CD4-positive, alpha-beta T cell treated with Interleukin-6 for 4 hours (primary cell): ENCODE data around the gene RPS6KL1.
A peak's percentile ranks its signal among the peaks of the same experiment; 100 is the strongest.

Source experiments
- DNase-seq: peaks from one replicate; pipeline ENCODE4 v3.0.0-alpha.2; 2020; ENCODE audit warnings: mixed read lengths

The RPS6KL1 gene

GRCh38 chr14:74951443-74952179, 28.6 kb upstream of the RPS6KL1 start:
- DNase-seq: no peak

DNA sequence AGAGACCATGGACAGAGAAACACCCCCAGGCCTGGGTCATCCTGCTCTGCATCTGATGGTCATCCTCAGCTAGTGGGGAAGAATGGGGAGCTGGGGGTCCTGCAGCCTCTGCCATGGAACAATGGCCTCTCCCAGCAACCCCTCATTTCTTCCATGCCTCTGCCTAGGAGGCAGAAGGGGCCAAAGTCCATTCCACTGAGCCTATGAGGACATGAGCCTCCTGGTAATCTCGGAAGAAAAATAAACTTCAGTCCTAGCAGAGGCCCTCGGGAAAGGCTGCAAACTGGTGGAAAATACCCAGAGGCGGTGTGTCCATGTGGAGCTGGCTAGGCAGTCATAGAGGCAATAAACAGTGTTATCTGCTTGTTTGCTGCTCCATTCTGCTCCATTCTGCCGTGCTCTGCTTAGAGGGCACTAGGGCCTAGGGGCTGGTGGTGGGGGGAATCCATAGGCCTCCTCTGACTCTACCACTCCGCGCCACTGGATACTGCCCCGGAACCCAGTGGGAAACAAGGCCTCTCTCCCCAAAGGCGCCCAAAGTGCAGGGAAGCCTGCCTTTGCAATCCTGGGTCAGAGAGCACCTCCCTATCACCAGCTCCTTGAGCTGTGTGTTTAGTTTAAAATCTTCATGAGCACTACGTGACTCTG, 27.9 kb upstream of the RPS6KL1 start:
- DNase-seq: no peak

DNA sequence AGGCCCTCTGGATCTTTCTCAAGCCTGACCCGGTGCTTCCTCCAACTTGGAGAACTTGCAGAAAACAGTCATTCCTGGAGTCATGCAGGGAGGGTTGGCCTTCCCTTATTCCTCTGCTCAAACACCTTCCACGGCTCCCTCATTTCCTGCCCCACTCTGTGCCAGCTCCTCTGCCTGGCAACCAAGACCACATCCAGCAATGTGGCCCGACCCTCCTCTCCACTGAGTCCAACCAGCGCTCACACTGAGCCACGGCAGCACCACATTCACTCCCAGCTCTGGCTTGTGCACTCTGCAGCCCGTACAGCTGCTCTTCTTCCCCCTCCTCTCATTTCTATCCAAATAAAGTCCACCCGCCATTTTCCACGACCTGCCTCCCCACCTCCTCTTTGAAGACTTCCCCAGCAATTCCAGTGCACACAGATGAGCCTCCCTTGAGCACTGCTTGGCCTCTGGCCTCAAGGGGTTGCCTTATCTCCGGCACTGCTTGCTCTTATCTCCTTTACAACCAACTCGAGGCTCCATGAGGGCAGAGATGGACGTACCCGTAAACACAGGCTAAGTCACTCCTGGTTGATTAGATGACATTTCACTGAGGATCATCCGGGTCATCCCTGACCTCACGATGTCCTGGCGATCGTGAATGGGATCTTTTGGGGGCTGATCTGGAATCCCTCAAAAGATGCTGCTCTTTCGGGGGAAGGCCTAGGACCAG, 27.0 kb upstream of the RPS6KL1 start:
- DNase-seq: no peak

- no peak for DNase-seq
These were observed 26.1 kb upstream of the RPS6KL1 start for GRCh38 chr14:74949191-74949601.

DNA sequence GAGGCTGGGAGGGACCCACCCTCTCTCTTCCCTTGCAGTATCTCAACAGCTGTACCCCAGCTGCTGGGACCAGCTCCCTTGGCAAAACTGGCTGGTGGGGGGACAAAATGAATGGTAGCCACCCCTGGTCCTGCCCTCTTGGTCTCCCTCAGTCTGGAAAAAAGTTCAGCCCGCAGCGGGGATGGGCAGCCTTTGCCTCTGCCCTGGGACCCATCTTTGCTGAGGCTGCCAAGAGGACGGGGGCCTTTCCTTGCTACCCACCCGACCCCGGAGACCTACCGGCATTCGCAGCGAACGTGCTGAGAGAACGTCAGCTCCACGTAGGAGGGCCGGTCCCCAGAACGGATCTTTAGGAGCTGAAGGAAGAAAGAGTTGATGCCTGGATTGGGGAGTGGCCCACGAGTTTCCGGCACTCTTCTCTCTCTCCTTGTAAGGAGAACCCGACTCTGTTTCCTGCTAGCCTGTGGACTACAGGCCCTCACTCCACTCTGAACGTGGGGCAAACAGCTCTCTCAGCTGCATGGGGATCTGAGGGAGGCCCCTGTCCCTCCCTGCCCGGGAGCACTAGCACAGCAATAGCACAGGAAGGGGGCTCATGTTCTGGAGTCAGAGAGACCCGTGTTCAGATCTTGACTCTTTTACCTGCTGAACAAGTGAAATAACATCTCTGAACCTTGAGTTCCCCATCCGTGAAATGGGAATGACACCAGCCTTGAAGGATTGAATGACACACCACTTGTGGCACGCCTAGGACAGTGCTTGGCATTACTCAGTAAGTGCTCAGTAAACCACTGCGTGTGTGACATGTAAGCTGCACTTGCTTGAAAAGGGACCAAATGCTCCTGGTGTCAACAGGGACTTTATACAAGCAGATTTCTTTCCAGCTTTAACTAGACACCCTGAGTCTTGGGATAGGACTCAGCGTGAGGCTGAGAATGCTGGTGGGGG, 25.4 kb upstream of the RPS6KL1 start:
- no peak for DNase-seq

- no peak for DNase-seq
These were observed 24.5 kb upstream of the RPS6KL1 start for GRCh38 chr14:74947353-74948227.

GRCh38 chr14:74946659-74947281, 23.7 kb upstream of the RPS6KL1 start:
- DNase-seq: no peak

GRCh38 chr14:74945852-74946658, 23.0 kb upstream of the RPS6KL1 start:
- DNase-seq: peak; percentile 83

DNA sequence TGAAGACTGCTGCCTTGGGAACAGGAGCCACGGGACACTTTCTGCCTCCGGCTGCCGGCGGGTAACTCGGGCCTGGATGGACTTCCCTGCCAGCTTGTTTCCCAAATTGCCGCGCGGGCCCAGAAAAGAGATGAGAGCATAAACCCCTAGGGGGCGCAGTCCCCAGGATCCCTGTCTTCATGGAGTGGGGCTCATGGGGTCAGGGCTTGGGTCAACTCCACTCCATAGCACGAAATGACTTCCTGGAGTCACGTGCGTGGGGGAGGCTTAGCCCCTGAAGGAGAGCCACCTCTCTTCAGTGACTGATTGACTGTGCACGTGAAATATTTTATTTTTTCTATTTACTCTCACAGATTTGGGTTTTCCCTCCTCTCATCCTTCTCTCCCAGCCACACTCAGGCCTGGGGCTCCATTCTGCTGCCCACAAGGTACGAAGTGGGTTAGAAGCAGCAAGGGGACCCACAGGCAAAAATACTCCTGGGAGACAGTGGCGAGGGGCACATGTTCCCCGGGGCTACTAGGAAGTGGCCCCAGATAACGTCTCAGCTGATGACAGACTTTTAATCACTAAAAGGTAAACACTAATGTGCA, 22.3 kb upstream of the RPS6KL1 start:
- DNase-seq: peak; percentile 35

DNA sequence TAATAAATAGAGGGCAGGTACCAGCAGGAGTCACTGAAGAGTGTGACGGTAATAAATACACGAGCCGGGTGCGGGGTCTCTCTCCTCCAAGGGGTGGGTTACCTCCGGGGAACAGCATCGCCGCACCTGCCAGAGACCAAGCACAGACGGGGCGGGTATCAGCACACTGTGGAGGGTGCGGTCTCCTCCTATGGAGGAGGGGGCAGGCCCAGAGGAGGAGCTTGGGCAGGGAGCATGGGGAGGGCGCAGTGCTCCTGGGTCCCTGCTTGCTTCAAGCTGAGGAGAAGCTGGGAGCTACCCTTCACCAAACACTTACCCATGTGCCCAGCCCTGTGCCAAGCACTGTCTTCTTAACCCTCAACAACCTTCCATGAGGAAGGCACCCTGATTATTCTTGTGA, 19.5 kb upstream of the RPS6KL1 start:
- no peak for DNase-seq

DNA sequence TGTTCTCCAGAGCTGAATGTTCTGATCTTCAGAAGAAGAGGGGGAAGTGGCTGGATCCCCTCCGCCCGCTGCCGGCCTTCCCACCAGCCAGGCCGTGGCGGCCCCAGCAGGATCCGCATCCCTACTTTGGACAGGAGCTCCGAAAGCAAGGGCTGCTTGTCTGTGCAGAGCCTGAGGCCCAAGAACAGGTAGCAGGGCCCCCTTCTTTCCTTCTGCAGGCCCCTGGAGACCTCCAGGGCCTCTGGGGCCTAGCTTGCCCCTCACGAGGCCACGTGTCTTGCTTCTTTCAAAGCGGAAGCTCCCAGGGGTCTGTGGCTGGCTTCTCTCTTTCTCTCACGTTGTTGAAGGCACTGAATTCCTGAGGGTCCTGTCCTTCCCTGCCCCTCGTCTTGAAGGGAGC, 19.1 kb upstream of the RPS6KL1 start:
- DNase-seq: no peak

GRCh38 chr14:74941676-74942097, 18.6 kb upstream of the RPS6KL1 start:
- DNase-seq: peak; percentile 71

GRCh38 chr14:74940956-74941565, 18.0 kb upstream of the RPS6KL1 start:
- DNase-seq: no peak

DNA sequence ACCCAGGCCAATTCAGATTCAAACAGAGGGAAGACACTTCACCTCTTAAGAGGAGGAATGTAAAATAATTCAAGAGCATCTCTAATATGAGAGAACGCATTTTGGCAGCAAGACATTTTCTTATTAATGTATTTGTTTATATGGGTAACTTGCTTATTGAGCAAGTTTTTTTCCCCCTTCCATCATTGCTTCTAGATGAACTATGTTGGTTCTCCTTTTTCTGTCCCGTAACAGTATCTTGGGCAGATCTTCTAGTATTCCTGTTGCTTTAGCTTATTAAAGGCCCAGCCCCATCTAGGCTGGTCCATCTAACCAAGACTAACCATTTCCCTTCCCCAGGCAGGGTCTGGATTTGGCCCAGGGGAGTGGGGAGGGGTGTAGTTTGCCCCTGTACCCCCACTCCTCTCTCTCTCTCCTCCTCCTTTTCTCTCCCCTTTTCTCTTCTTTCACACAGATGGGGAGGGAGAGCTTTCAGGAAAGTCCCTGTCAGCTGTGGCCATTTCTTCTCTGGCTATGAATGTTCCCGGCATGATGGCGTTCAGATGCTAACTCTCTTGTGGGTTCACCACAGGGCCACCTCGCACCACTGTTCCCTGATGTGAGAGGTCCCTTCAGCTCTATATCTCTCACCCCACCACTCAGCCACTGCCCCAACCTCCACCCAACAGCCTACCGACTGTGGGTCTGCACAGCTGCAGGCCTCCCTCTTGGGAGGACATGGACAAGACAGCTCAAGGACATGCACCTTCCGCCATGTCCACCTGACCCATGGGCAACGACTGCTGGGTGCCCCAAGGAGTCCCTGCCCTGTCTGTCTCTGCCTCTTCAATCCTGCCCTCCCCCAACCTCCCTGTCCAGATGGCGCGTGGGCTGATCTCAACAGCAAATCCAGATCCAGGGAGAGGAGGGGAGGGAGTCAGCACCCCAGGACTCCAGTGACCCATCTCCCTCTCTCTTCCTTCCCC, 15.8 kb upstream of the RPS6KL1 start:
- DNase-seq: no peak

DNA sequence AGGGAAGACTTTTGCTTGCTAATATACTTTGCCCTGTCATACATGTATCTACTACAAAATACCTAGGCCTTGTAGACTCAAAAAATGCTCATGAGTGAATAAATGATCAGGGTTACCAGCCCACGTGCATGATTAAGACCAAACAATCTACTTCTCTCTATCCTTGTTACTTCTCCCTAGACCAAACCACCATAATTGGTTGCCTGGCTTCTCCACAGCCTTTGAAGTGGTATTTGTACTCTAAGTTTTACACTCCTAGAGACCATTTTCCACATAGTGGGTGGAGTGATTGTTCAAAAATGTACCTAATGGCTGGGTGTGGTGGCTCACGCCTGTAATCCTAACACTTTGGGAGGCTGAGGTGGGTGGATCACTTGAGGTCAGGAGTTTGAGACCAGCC, 14.1 kb upstream of the RPS6KL1 start:
- DNase-seq: no peak

GRCh38 chr14:74936731-74937130, 13.7 kb upstream of the RPS6KL1 start:
- no peak for DNase-seq

DNA sequence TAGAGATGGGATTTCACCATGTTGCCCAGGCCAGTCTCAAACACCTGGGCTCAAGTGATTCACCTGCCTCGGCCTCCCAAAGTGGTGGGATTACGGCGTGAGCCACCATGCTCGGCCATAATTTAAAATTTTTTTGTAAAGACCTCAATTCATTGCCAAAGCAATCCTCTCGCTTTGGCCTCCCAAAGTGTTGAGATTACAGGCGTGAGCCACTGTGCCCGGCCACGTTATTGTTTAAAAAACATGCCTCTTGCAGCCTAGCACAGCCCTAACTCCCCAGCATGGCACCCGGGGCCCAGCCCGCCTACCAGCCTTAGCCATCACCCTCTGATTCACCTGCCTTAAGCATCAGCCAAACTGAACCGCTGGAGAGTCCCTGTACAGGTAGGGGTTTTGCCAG, 13.1 kb upstream of the RPS6KL1 start:
- no peak for DNase-seq

DNA sequence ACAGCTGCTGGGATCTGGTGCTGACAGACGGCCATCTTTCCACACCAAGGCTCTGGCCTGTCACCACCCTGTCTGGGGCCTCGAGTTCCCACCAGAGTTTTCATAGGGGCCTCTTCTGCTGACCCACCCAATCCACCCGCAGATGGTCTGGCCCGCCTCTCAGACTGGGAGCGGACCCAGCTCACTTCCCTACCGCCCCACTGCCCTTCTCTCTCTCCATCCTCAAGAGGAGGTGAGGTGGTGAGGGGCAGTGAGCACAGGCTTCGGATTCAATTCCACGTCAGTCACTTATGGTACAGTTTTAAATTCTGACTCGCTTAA, 12.3 kb upstream of the RPS6KL1 start:
- no peak for DNase-seq
